ENCODE results near the gene GAPDHS. TPM values are rescaled to one million over a fixed set of nuclear protein-coding genes. Genes with fewer than 3 reads are reported as not detected.

Gene GAPDHS
- total and polyA plus RNA-seq, 4 donors, result not detected

DNA sequence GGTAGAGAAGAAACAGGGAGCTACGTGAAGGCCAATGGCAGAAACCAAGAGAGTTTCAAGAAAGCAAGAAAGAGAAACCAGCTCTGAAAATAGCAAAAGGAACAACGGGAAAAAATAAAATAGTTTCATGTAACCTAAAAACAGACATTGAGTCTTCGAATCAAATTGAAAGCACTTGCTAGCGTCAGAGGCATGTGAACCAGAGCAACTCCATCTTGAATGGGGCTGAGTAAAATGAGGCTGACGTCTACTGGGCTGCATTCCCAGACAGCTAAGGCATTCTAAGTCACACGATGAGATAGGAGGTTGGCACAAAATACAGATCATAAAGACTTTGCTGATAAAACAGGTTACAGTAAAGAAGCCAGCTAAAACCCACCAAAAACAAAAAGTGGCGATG is 45.5 kb downstream of the GAPDHS start:
- 30 to 43% methylated on average over 7 of the region's 7 CpGs for WGBS, 2 donors

DNA sequence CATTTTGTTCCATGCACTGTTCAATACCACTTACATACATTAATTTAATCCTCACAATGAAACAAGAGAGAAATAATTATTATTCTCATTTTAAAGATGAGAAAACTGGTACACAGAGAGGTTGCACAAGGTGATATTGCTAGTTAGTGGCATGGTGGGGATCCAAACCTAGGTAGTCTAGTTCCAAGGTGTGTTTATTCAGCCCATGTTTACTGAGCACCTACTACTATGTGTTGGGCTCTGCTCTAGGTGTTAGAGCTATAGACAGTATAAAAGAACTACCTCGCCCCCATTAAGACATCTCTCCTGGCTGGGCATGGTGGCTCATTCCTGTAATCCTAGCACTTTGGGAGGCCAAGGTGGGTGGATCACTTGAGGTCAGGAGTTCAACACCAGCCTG is 49.5 kb downstream of the GAPDHS start:
- 74 to 84% methylated on average over 1 of the region's 1 CpG for whole genome bisulfite sequencing, 2 donors
- Histone ChIP-seq H3K36me3 (ENCODE audit: control insufficient read depth in 1 of 2, insufficient read depth in 2 of 2, low read length in 1 of 2) (no peaks in the 10 kb centered on the region), H3K27ac (ENCODE audit: low read depth in 1 of 2, low read length in 2 of 2) (no peak overlapping the region), H3K27me3 (ENCODE audit: control insufficient read depth in 1 of 2, insufficient read depth in 2 of 2, low read length in 1 of 2) (peaks cover 0 to 1% of the 10 kb centered on the region in 2 donors), H3K4me3 (ENCODE audit: low read length in 2 of 2) (no peak overlapping the region), H3K9me3 (ENCODE audit: control insufficient read depth, low read length) (no peaks in the 10 kb centered on the region), H3K4me1 (ENCODE audit: control insufficient read depth in 1 of 2, insufficient read depth in 2 of 2, low read length in 2 of 2) (no peaks in the 10 kb centered on the region)
- intact Hi-C loops (cut with DNase I), result no loop called here
- DNase-seq, result no peak
- no peak for ATAC-seq (ENCODE audit: low FRiP score)

More for the DNA sequence above, 45.5 kb downstream of the GAPDHS start:
- H3K4me1 ChIP-seq (ENCODE audit: control insufficient read depth in 1 of 2, insufficient read depth in 2 of 2, low read length in 2 of 2), result no peaks in the 10 kb centered on the region
- intact Hi-C loops (cut with DNase I), result no loop called here
- peak in 1 of 2 donors; percentile 6 for DNase-seq
- H3K9me3 ChIP-seq (ENCODE audit: control insufficient read depth, low read length), result peaks cover 11% of the 10 kb centered on the region
- ATAC-seq (ENCODE audit: low FRiP score), result no peak
- no peaks in the 10 kb centered on the region for H3K36me3 ChIP-seq (ENCODE audit: control insufficient read depth in 1 of 2, insufficient read depth in 2 of 2, low read length in 1 of 2)
- peaks cover 0 to 1% of the 10 kb centered on the region in 2 donors for H3K27me3 ChIP-seq (ENCODE audit: control insufficient read depth in 1 of 2, insufficient read depth in 2 of 2, low read length in 1 of 2)
- no peak overlapping the region for H3K27ac ChIP-seq (ENCODE audit: low read depth in 1 of 2, low read length in 2 of 2)
- no peak overlapping the region for H3K4me3 ChIP-seq (ENCODE audit: low read length in 2 of 2)

DNA sequence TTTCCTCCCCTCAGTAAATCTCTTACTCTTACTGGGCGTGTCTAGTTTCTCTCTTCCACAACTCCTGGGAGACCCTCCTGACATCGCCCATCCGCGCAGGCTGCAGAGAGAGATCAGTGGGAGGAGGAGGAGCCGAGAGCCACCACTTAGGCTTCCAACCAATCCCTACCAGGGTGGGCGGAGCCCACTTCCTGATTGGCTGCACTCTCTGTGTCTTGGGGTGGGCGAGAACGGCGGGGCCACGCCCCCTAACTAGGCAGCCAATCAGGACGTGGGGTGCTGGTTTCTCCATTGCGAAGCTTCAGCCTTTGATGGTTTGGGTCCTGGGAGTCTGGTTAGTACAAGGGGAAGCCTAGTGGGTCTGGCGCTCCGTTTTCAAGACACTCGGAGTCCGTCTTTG is 52.6 kb downstream of the GAPDHS start, which contains the start of gene PMIS2:
Gene PMIS2 (plus strand): TSS at position 326 of the 400 bp plus-strand sequence. CDS start 87 bp downstream, outside the sequence.
- intact Hi-C loops (cut with DNase I), result no loop called here
- peak in 1 of 2 donors; percentile 42 for DNase-seq
- Histone ChIP-seq H3K27ac (ENCODE audit: low read depth in 1 of 2, low read length in 2 of 2) (no peak within 1 kb of the TSS), H3K36me3 (ENCODE audit: control insufficient read depth in 1 of 2, insufficient read depth in 2 of 2, low read length in 1 of 2) (no peaks in the 10 kb centered on the region), H3K27me3 (ENCODE audit: control insufficient read depth in 1 of 2, insufficient read depth in 2 of 2, low read length in 1 of 2) (peaks cover 0 to 1% of the 10 kb centered on the region in 2 donors), H3K4me1 (ENCODE audit: control insufficient read depth in 1 of 2, insufficient read depth in 2 of 2, low read length in 2 of 2) (no peaks in the 10 kb centered on the region), H3K4me3 (ENCODE audit: low read length in 2 of 2) (no peak within 1 kb of the TSS), H3K9me3 (ENCODE audit: control insufficient read depth, low read length) (no peaks in the 10 kb centered on the region)
- ATAC-seq (ENCODE audit: low FRiP score), result no peak
- 29 to 52% methylated on average over 16 of the region's 16 CpGs for WGBS, 2 donors

DNA sequence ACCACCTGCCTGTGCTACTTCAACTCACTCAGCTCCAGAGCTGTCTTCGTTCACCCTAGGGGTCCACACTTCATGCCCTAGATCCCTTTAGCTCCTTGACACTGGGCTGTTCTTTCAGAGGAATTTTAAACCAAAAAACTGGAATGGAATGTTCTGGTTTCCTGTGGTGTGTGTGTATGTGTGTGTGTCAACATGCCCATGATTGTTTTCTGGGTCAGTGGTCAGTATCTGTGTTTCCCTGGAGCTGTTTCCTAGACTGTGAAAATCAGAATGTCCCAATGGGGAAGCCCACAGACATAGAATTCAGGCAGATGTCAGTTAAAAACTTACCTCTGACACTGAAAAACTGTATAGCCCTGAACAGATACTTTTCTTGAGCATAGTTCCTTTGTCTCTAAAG is 54.1 kb downstream of the GAPDHS start:
- H3K27me3 ChIP-seq (ENCODE audit: control insufficient read depth in 1 of 2, insufficient read depth in 2 of 2, low read length in 1 of 2), result peaks cover 0 to 1% of the 10 kb centered on the region in 2 donors
- no peak overlapping the region for H3K27ac ChIP-seq (ENCODE audit: low read depth in 1 of 2, low read length in 2 of 2)
- H3K9me3 ChIP-seq (ENCODE audit: control insufficient read depth, low read length), result no peaks in the 10 kb centered on the region
- DNase-seq, result no peak
- intact Hi-C loops (cut with DNase I), result no loop called here
- WGBS, 2 donors, result 34 to 35% methylated on average over 1 of the region's 1 CpG
- ATAC-seq (ENCODE audit: low FRiP score), result no peak
- H3K36me3 ChIP-seq (ENCODE audit: control insufficient read depth in 1 of 2, insufficient read depth in 2 of 2, low read length in 1 of 2), result no peaks in the 10 kb centered on the region
- no peak overlapping the region for H3K4me3 ChIP-seq (ENCODE audit: low read length in 2 of 2)
- no peaks in the 10 kb centered on the region for H3K4me1 ChIP-seq (ENCODE audit: control insufficient read depth in 1 of 2, insufficient read depth in 2 of 2, low read length in 2 of 2)

DNA sequence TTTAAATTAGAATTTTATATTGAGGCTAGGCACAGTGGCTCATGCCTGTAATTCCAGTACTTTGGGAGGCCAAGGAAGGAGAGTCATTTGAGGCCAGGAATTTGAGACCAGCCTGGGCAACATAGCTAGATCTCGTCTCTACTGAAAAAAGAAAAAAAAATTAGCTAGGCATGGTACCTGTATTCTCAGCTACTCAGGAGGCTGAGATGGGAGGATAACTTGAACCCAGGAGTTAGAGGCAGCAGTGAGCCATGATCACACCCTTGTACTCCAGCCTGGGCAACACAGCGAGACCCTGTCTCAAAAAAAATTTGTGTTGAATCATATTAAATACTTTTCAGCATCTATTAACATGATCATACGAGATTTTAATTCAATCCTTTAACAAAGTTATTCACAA is 57.6 kb downstream of the GAPDHS start:
- H3K9me3 ChIP-seq (ENCODE audit: control insufficient read depth, low read length), result no peaks in the 10 kb centered on the region
- H3K27ac ChIP-seq (ENCODE audit: low read depth in 1 of 2, low read length in 2 of 2), result no peak overlapping the region
- intact Hi-C loops (cut with DNase I), result no loop called here
- ATAC-seq (ENCODE audit: low FRiP score) (no peak), DNase-seq (no peak)
- whole genome bisulfite sequencing, 2 donors, result 75 to 76% methylated on average over 3 of the region's 3 CpGs
- no peak overlapping the region for H3K4me3 ChIP-seq (ENCODE audit: low read length in 2 of 2)
- H3K4me1 ChIP-seq (ENCODE audit: control insufficient read depth in 1 of 2, insufficient read depth in 2 of 2, low read length in 2 of 2), result no peaks in the 10 kb centered on the region
- no peaks in the 10 kb centered on the region for H3K27me3 ChIP-seq (ENCODE audit: control insufficient read depth in 1 of 2, insufficient read depth in 2 of 2, low read length in 1 of 2)
- H3K36me3 ChIP-seq (ENCODE audit: control insufficient read depth in 1 of 2, insufficient read depth in 2 of 2, low read length in 1 of 2), result no peaks in the 10 kb centered on the region

DNA sequence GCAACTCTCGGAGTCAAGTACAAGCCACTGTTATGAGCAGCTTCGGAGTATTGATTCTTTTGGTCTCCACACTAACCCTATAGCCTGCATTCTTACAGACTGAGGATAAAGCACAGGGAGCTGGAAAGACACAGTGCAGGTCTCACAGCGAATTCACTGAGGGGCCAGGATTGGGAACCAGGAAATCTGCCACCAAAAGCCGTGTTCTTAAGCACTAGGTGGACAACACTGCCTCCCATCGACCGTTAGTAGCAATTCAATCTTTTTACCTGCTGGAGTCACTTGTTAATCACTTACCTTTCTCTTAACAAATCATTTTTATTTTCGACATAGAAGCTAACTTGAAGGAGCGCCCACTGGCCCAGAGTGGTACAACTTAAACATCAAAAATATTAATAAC is 59.0 kb downstream of the GAPDHS start:
- ATAC-seq (ENCODE audit: low FRiP score) (no peak), DNase-seq (no peak)
- no peak overlapping the region for H3K4me3 ChIP-seq (ENCODE audit: low read length in 2 of 2)
- H3K4me1 ChIP-seq (ENCODE audit: control insufficient read depth in 1 of 2, insufficient read depth in 2 of 2, low read length in 2 of 2), result no peaks in the 10 kb centered on the region
- H3K27ac ChIP-seq (ENCODE audit: low read depth in 1 of 2, low read length in 2 of 2), result no peak overlapping the region
- no peaks in the 10 kb centered on the region for H3K9me3 ChIP-seq (ENCODE audit: control insufficient read depth, low read length)
- 23 to 27% methylated on average over 8 of the region's 8 CpGs for WGBS, 2 donors
- no peaks in the 10 kb centered on the region for H3K36me3 ChIP-seq (ENCODE audit: control insufficient read depth in 1 of 2, insufficient read depth in 2 of 2, low read length in 1 of 2)
- no peaks in the 10 kb centered on the region for H3K27me3 ChIP-seq (ENCODE audit: control insufficient read depth in 1 of 2, insufficient read depth in 2 of 2, low read length in 1 of 2)
- intact Hi-C loops (cut with DNase I), result no loop called here

Other genes with a start within 250 kb of the GAPDHS start
- gene MAG, start 241.3 kb upstream of the GAPDHS start, total RNA-seq, result under 1 TPM in 1 of 2 donors, not detected in 1; 0.42 TPM
- gene MAG, start 241.3 kb upstream of the GAPDHS start, polyA plus RNA-seq, result not detected
- gene CD22, start 204.3 kb upstream of the GAPDHS start, total RNA-seq, result 1 to 10 TPM; 2.9 to 3.1 TPM
- under 1 TPM in 1 of 2 donors, not detected in 1; 0.75 TPM for gene CD22, start 204.3 kb upstream of the GAPDHS start, polyA plus RNA-seq
- gene FFAR1, start 185.6 kb upstream of the GAPDHS start, total RNA-seq, result not detected
- gene FFAR1, start 185.6 kb upstream of the GAPDHS start, polyA plus RNA-seq, result not detected
- gene FFAR3, start 175.0 kb upstream of the GAPDHS start, total RNA-seq, result under 1 TPM; 0.32 to 0.39 TPM
- not detected for gene FFAR3, start 175.0 kb upstream of the GAPDHS start, polyA plus RNA-seq
- gene GPR42, start 162.4 kb upstream of the GAPDHS start, total RNA-seq, result not detected
- gene GPR42, start 162.4 kb upstream of the GAPDHS start, polyA plus RNA-seq, result not detected
- 1 to 10 TPM; 1.2 to 2.0 TPM for gene FFAR2, start 85.2 kb upstream of the GAPDHS start, total RNA-seq
- gene FFAR2, start 85.2 kb upstream of the GAPDHS start, polyA plus RNA-seq, result under 1 TPM in 1 of 2 donors, not detected in 1; 0.15 TPM
- not detected for gene KRTDAP, start 43.0 kb upstream of the GAPDHS start, total RNA-seq
- gene KRTDAP, start 43.0 kb upstream of the GAPDHS start, polyA plus RNA-seq, result not detected
- 10 to 100 TPM; 25.9 to 27.1 TPM for gene DMKN, start 19.8 kb upstream of the GAPDHS start, total RNA-seq
- gene DMKN, start 19.8 kb upstream of the GAPDHS start, polyA plus RNA-seq, result 10 to 100 TPM; 22.2 to 43.7 TPM
- gene SBSN, start 5.1 kb upstream of the GAPDHS start, total RNA-seq, result not detected
- gene SBSN, start 5.1 kb upstream of the GAPDHS start, polyA plus RNA-seq, result under 1 TPM in 1 of 2 donors, not detected in 1; 0.23 TPM
- gene TMEM147, start 12.2 kb downstream of the GAPDHS start, total RNA-seq, result 10 to 100 TPM; 48.0 to 52.2 TPM
- 100 to 1,000 TPM in 1 of 2 donors, 10 to 100 TPM in 1; 86.0 to 123 TPM for gene TMEM147, start 12.2 kb downstream of the GAPDHS start, polyA plus RNA-seq
- gene ATP4A, start 30.2 kb downstream of the GAPDHS start, total RNA-seq, result not detected
- gene ATP4A, start 30.2 kb downstream of the GAPDHS start, polyA plus RNA-seq, result not detected
- not detected for gene PMIS2, start 52.7 kb downstream of the GAPDHS start, total RNA-seq
- gene PMIS2, start 52.7 kb downstream of the GAPDHS start, polyA plus RNA-seq, result not detected
- 10 to 100 TPM in 1 of 2 donors, 1 to 10 TPM in 1; 5.3 to 10.5 TPM for gene HAUS5, start 79.3 kb downstream of the GAPDHS start, total RNA-seq
- gene HAUS5, start 79.3 kb downstream of the GAPDHS start, polyA plus RNA-seq, result 10 to 100 TPM in 1 of 2 donors, 1 to 10 TPM in 1; 2.9 to 17.5 TPM
- gene RBM42, start 95.6 kb downstream of the GAPDHS start, total RNA-seq, result 10 to 100 TPM; 53.7 to 62.0 TPM
- gene RBM42, start 95.6 kb downstream of the GAPDHS start, polyA plus RNA-seq, result 10 to 100 TPM; 41.8 to 66.8 TPM
- gene ETV2, start 108.3 kb downstream of the GAPDHS start, total RNA-seq, result 1 to 10 TPM in 1 of 2 donors, under 1 TPM in 1; 0.62 to 1.2 TPM
- gene ETV2, start 108.3 kb downstream of the GAPDHS start, polyA plus RNA-seq, result 1 to 10 TPM in 1 of 2 donors, under 1 TPM in 1; 0.46 to 1.9 TPM
- 100 to 1,000 TPM; 196 to 216 TPM for gene COX6B1, start 114.9 kb downstream of the GAPDHS start, total RNA-seq
- 100 to 1,000 TPM; 502 to 730 TPM for gene COX6B1, start 114.9 kb downstream of the GAPDHS start, polyA plus RNA-seq
- not detected for gene UPK1A, start 133.1 kb downstream of the GAPDHS start, total RNA-seq
- gene UPK1A, start 133.1 kb downstream of the GAPDHS start, polyA plus RNA-seq, result 1 to 10 TPM in 1 of 2 donors, under 1 TPM in 1; 0.54 to 1.5 TPM
- under 1 TPM in 1 of 2 donors, not detected in 1; 0.19 TPM for gene ZBTB32, start 171.1 kb downstream of the GAPDHS start, total RNA-seq
- gene ZBTB32, start 171.1 kb downstream of the GAPDHS start, polyA plus RNA-seq, result not detected
- gene KMT2B, start 184.5 kb downstream of the GAPDHS start, total RNA-seq, result 10 to 100 TPM; 33.6 to 37.9 TPM
- 10 to 100 TPM in 1 of 2 donors, 1 to 10 TPM in 1; 6.4 to 43.3 TPM for gene KMT2B, start 184.5 kb downstream of the GAPDHS start, polyA plus RNA-seq
- gene IGFLR1, start 209.0 kb downstream of the GAPDHS start, total RNA-seq, result 10 to 100 TPM in 1 of 2 donors, 1 to 10 TPM in 1; 8.1 to 14.9 TPM
- 10 to 100 TPM in 1 of 2 donors, 1 to 10 TPM in 1; 5.1 to 10.9 TPM for gene IGFLR1, start 209.0 kb downstream of the GAPDHS start, polyA plus RNA-seq
- gene U2AF1L4, start 212.0 kb downstream of the GAPDHS start, total RNA-seq, result 10 to 100 TPM; 14.8 to 22.0 TPM
- 10 to 100 TPM; 24.7 to 70.4 TPM for gene U2AF1L4, start 212.0 kb downstream of the GAPDHS start, polyA plus RNA-seq
- gene PSENEN, start 212.2 kb downstream of the GAPDHS start, total RNA-seq, result 10 to 100 TPM; 32.9 to 37.0 TPM
- 10 to 100 TPM; 32.4 to 59.2 TPM for gene PSENEN, start 212.2 kb downstream of the GAPDHS start, polyA plus RNA-seq
- 10 to 100 TPM; 10.6 to 13.3 TPM for gene LIN37, start 215.1 kb downstream of the GAPDHS start, total RNA-seq
- gene LIN37, start 215.1 kb downstream of the GAPDHS start, polyA plus RNA-seq, result 10 to 100 TPM; 13.1 to 91.2 TPM
- 100 to 1,000 TPM; 148 to 152 TPM for gene HSPB6, start 223.6 kb downstream of the GAPDHS start, total RNA-seq
- 100 to 1,000 TPM in 1 of 2 donors, 10 to 100 TPM in 1; 73.9 to 131 TPM for gene HSPB6, start 223.6 kb downstream of the GAPDHS start, polyA plus RNA-seq
- 10 to 100 TPM; 18.7 to 19.6 TPM for gene PROSER3, start 224.7 kb downstream of the GAPDHS start, total RNA-seq
- gene PROSER3, start 224.7 kb downstream of the GAPDHS start, polyA plus RNA-seq, result 10 to 100 TPM in 1 of 2 donors, 1 to 10 TPM in 1; 4.1 to 18.7 TPM
- 10 to 100 TPM; 12.3 to 27.8 TPM for gene ARHGAP33, start 242.1 kb downstream of the GAPDHS start, total RNA-seq
- gene ARHGAP33, start 242.1 kb downstream of the GAPDHS start, polyA plus RNA-seq, result 10 to 100 TPM in 1 of 2 donors, 1 to 10 TPM in 1; 1.9 to 22.1 TPM